Pancreas (tissue), 10 donors: ENCODE data around the gene AFF3. TPM values are rescaled to one million over a fixed set of nuclear protein-coding genes. Genes with fewer than 3 reads are reported as not detected.

ENCODE experiments used
- ATAC-seq, 4 donors: fragments of 200-7000 bp; cut with Tn5 transposase; one replicate each; pipeline versions ENCODE4 v1.8.0 to v1.9.1; 2020; ENCODE audit warnings: mild to moderate bottlenecking in 4 of 4, moderate library complexity in 4 of 4
- DNase-seq, 6 donors: peaks; one replicate each; pipeline ENCODE4 v3.0.0-alpha.2; 2020
- FAIRE-seq: peaks from 2 replicates; lab custom pipeline; 2012; peaks lifted over from hg19 to GRCh38; lab: Jason Lieb, UNC
- H3K27ac ChIP-seq, 4 donors: fragments of 200-600 bp; sonication (generic); 1 replicate in 3 of 4; 2 replicates in 1 of 4; pipeline versions ENCODE4 v1.5.0 to v1.8.0; 2020
- H3K27me3 ChIP-seq, 4 donors: fragments of 200-600 bp; one replicate each; pipeline ENCODE4 v1.8.0; 2021
- H3K36me3 ChIP-seq, 3 donors: fragments of 200-600 bp; sonication (generic) in 1 of 3; one replicate each; pipeline versions ENCODE4 v1.5.0 to v1.8.0; 2020 to 2021
- H3K4me1 ChIP-seq, 3 donors: fragments of 200-600 bp; one replicate each; pipeline ENCODE4 v1.8.0; 2021
- H3K4me3 ChIP-seq, 4 donors: fragments of 200-600 bp; sonication (generic) in 2 of 4; one replicate each; pipeline versions ENCODE4 v1.5.0 to v1.8.0; 2020 to 2021
- H3K9me3 ChIP-seq, 4 donors: fragments of 200-600 bp; one replicate each; pipeline ENCODE4 v1.8.0; 2021
- WGBS, 2 donors: extraction: QIAGEN DNeasy Blood & Tissue Kit; methylation state at CpG; one replicate each; pipeline ENCODE4 v1.1.7; 2013; 5-methylcytosine and 5-hydroxymethylcytosine counted together
- intact Hi-C, 3 donors: fragments of 100-400 bp; cut with DNase I; formaldehyde crosslinking; loops; one replicate each; pipeline versions ENCODE4 v1.11.1 to v1.14.2; 2022
- polyA plus RNA-seq, 2 donors: library from polyadenylated mRNA; stranded (reverse); fragments of 200-250 nt; gene quantifications; one replicate each; pipeline ENCODE4 v1.2.3, GENCODE V29; 2013
- total RNA-seq, 6 donors: library from RNA; stranded (reverse); fragmentation: NEBNext Ultra II Directional in 4 of 6; extraction: Animal tissue kit (Norgen Biotek cat#: 25700) in 4 of 6; gene quantifications; one replicate each; pipeline versions ENCODE4 v1.2.1 to v1.2.4, GENCODE V29; 2021 to 2023
- TF ChIP-seq, protein P1 (sequence below), 4 donors: fragments of 200-600 bp; sonication (generic) in 3 of 4; IDR thresholded peaks; one replicate each; pipeline versions ENCODE4 v1.5.0 to v1.8.0; 2021; ENCODE audit warnings: antibody characterized with exemption in 4 of 4
- donor health status: healthy with polysubstance abuse.
- donor health status: DM: no; HTN: no; CAD: no; lungs with moderate emphysema.
- donor health status: DM: no; HTN: no; CAD: no.
- donor health status: control.
- donor health status: control.
- donor health status: Bipolar disorder and iron deficiency.
- donor health status: DM: yes; HTN: yes; CAD: no.
- donor health status: DM: no; HTN: no; CAD: no.
- donor health status: DM: no; HTN: no; CAD: no.
- donor health status: DM: yes; HTN: yes; CAD: no.

The AFF3 gene
- total and polyA plus RNA-seq, 8 donors = 0.19 to 1.1 (median 0.54) TPM

DNA sequence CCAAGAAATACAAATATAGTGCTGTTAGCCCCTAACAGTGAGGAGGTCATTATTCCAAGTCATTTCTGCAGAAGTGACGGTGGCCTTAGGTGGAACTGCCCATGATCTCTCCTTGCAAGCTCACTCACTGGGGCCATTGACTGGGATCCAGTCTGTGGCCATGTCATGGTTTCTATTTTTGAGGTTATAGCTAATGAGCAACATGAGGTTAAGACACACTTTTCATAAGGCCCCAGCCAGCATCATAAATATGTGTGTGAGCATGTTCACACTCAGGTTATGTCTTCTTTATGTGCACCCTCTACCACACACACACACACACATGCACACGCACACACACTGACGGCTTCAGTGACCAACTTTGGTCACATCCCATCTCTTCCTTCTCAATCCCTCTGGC, 484 bp downstream of the AFF3 start:
- no peak for DNase-seq
- TF ChIP-seq, protein P1, sequence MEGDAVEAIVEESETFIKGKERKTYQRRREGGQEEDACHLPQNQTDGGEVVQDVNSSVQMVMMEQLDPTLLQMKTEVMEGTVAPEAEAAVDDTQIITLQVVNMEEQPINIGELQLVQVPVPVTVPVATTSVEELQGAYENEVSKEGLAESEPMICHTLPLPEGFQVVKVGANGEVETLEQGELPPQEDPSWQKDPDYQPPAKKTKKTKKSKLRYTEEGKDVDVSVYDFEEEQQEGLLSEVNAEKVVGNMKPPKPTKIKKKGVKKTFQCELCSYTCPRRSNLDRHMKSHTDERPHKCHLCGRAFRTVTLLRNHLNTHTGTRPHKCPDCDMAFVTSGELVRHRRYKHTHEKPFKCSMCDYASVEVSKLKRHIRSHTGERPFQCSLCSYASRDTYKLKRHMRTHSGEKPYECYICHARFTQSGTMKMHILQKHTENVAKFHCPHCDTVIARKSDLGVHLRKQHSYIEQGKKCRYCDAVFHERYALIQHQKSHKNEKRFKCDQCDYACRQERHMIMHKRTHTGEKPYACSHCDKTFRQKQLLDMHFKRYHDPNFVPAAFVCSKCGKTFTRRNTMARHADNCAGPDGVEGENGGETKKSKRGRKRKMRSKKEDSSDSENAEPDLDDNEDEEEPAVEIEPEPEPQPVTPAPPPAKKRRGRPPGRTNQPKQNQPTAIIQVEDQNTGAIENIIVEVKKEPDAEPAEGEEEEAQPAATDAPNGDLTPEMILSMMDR (IDR thresholded peaks at IDR 0.05) = no peak
- no peaks in the 10 kb centered on the region for H3K36me3 ChIP-seq
- H3K9me3 ChIP-seq = no peaks in the 10 kb centered on the region
- no peaks in the 10 kb centered on the region for H3K27me3 ChIP-seq
- no peak overlapping the region for H3K4me3 ChIP-seq
- 92 to 93% methylated on average over 3 of the region's 3 CpGs for WGBS, 2 donors
- H3K27ac ChIP-seq = no peak overlapping the region
- FAIRE-seq = no peak
- intact Hi-C loops = no loop called here
- no peak for ATAC-seq
- H3K4me1 ChIP-seq = no peaks in the 10 kb centered on the region

DNA sequence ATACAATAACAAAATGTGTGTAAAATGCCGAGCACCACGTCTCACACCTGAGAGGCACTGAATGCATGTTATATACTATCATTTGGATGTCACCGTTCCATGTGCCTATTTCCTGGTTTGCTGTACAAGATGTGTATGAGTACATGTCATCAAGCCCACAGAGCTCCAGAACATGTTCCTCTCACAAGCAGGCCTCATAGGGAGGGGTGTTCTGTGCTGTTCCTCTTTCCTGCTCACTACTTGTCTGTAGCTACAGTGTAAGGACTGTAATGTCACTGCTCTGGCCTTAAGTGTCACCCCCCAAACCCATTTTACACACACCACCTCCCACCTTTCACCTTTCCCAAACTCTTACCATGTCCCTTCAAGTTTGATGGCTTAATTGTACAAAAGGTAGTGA, 1.8 kb downstream of the AFF3 start:
- no peak for ATAC-seq
- no peak for FAIRE-seq
- no peak overlapping the region for H3K4me3 ChIP-seq
- H3K27me3 ChIP-seq = no peaks in the 10 kb centered on the region
- H3K4me1 ChIP-seq = no peaks in the 10 kb centered on the region
- no peak overlapping the region for H3K27ac ChIP-seq
- no peaks in the 10 kb centered on the region for H3K36me3 ChIP-seq
- TF ChIP-seq, protein P1 (IDR thresholded peaks at IDR 0.05) = no peak
- no peak for DNase-seq
- WGBS, 2 donors = 79 to 91% methylated on average over 3 of the region's 3 CpGs
- intact Hi-C loops = no loop called here
- H3K9me3 ChIP-seq = no peaks in the 10 kb centered on the region

DNA sequence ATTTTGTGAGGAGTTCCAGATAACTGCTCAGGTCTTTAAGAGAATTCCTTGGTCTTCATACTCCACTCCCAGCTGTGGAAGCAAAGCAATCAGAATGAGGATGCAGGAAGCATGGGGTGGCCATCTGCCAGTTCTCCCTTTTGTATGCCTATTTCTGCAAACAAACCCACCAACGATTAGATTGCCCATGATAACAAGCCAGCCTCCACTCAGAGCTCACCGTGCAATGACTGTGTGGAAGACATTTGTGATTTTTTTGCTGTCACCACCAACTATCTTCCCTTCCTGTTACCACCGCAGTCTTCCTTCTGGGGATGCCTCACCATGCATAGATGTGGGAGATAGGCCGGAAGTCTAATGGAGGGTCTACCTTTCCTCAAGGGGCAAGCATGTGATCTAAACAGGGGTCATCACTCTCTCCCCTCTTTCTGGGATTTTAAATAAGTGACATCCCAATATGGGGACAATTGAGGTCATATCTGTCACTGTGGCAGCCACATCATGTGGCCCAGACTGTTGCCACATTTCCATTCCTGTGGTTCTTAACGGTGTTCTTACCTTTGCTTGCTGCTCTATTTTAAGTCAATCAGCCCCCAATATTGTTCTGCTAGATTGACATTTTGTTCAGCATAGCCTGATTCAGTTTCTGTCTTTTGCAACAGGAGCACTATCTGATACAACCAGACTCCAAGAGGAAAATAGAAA, 4.4 kb downstream of the AFF3 start:
- no peak overlapping the region for H3K27ac ChIP-seq
- H3K4me1 ChIP-seq = no peaks in the 10 kb centered on the region
- H3K27me3 ChIP-seq = no peaks in the 10 kb centered on the region
- DNase-seq (no peak), FAIRE-seq (no peak), ATAC-seq (no peak)
- TF ChIP-seq, protein P1 (IDR thresholded peaks at IDR 0.05) = no peak
- H3K36me3 ChIP-seq = no peaks in the 10 kb centered on the region
- intact Hi-C loops = no loop called here
- H3K4me3 ChIP-seq = no peak overlapping the region
- no peaks in the 10 kb centered on the region for H3K9me3 ChIP-seq
- 63 to 73% methylated on average over 5 of the region's 5 CpGs for WGBS, 2 donors

DNA sequence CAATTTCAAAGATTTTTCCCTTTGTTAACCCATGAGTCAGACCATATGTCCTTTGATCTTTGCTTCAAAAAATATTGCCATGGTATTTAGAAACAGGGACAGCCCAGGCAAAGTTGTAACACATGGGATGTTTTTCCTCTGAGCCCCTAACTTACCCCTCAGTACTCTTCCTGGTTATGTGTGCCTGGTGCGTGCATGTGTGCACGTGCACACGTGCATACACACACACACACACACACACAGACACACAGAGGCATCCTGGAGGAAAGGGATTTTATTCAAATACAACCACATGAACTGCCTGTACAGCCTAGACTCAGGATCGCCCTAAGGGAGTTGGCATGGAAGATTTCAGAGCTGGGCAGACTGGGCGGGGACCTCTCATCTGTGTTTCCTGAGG, 5.1 kb downstream of the AFF3 start:
- H3K27ac ChIP-seq = no peak overlapping the region
- ATAC-seq = no peak
- no peaks in the 10 kb centered on the region for H3K27me3 ChIP-seq
- H3K4me3 ChIP-seq = no peak overlapping the region
- H3K36me3 ChIP-seq = no peaks in the 10 kb centered on the region
- 68 to 69% methylated on average over 5 of the region's 5 CpGs for WGBS, 2 donors
- TF ChIP-seq, protein P1 (IDR thresholded peaks at IDR 0.05) = no peak
- intact Hi-C loops = no loop called here
- H3K9me3 ChIP-seq = no peaks in the 10 kb centered on the region
- no peaks in the 10 kb centered on the region for H3K4me1 ChIP-seq
- DNase-seq = no peak
- FAIRE-seq = no peak

DNA sequence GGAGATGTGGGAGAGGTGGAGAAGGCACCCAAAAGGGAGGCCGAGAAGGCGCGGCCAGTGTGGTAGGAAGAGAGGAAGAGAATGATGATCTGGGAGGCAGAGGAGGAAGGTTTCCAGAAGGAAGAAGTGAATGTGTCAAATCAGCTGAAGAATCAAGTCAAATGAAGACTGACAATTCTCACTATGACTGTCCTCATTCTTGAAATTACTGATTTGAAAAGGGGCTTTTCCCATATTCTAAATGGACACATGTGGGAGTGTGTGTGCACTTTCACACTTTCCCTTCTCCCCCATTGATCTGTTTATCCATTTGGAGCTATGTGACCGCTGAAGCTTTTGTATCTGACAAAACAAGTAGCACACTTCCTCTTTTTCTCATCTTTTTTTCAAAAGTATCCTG, 6.1 kb downstream of the AFF3 start:
- Histone ChIP-seq H3K4me1 (no peaks in the 10 kb centered on the region), H3K9me3 (no peaks in the 10 kb centered on the region), H3K27me3 (no peaks in the 10 kb centered on the region), H3K36me3 (no peaks in the 10 kb centered on the region), H3K4me3 (no peak overlapping the region), H3K27ac (no peak overlapping the region)
- no peak for FAIRE-seq
- DNase-seq = no peak
- WGBS, 2 donors = 83 to 85% methylated on average over 4 of the region's 4 CpGs
- intact Hi-C loops = no loop called here
- TF ChIP-seq, protein P1 (IDR thresholded peaks at IDR 0.05) = no peak
- no peak for ATAC-seq
